B cell (primary cell): ENCODE data around the gene RAE1. TPM values are rescaled to one million over a fixed set of nuclear protein-coding genes. Genes with fewer than 3 reads are reported as not detected.

Experiments used
- ATAC-seq: fragments of 200-7000 bp; cut with Tn5 transposase; one replicate; pipeline ENCODE4 v1.10.0; 2021; ENCODE audit warnings: low read depth, mild to moderate bottlenecking, moderate number of reproducible peaks, moderate library complexity
- CTCF ChIA-PET: fragments of 350-600 bp; sonication (Branson Sonifier 250); formaldehyde crosslinking; loops from one replicate; lab custom pipeline; 2021; ENCODE audit warnings: antibody characterized with exemption, inconsistent platforms; lab: Charles Lee
- POLR2A ChIA-PET: fragments of 350-600 bp; sonication (Branson Sonifier 250); formaldehyde crosslinking; loops from one replicate; lab custom pipeline; 2021; ENCODE audit warnings: antibody characterized with exemption; lab: Charles Lee
- DNase-seq: peaks from one replicate; pipeline ENCODE4 v3.0.0; 2013
- H2AFZ ChIP-seq: 2 replicates; pipeline ENCODE4 v1.6.1; 2012; ENCODE audit warnings: mild to moderate bottlenecking, low read depth, low read length; ENCODE audit not compliant: insufficient read depth, poor library complexity, severe bottlenecking
- H3K27ac ChIP-seq, 2 donors: 1 replicate in 1 of 2; 2 replicates in 1 of 2; pipeline ENCODE4 v1.5.1; 2012 to 2013; ENCODE audit warnings: low read length in 2 of 2, mild to moderate bottlenecking in 2 of 2, moderate library complexity in 1 of 2
- H3K27me3 ChIP-seq, 4 experiments: fragments of 200-600 bp in 1 of 4; sonication (generic) in 1 of 4; replicated peaks in 1 of 4; 1 replicate in 2 of 4; 2 replicates in 2 of 4; pipeline versions ENCODE4 v1.6.1 to v1.7.0; 2013 to 2016; ENCODE audit warnings: low read length in 3 of 4, mild to moderate bottlenecking in 2 of 4, mixed read lengths in 1 of 4, moderate library complexity in 1 of 4; ENCODE audit not compliant: insufficient read depth in 4 of 4, control insufficient read depth in 3 of 4; ENCODE audit errors: control extremely low read depth in 1 of 4
- H3K36me3 ChIP-seq, 2 experiments: replicated peaks in 1 of 2; 1 replicate in 1 of 2; 2 replicates in 1 of 2; pipeline versions ENCODE4 v1.6.1 to v1.7.1; 2013; ENCODE audit warnings: low read length in 1 of 2; ENCODE audit not compliant: insufficient read depth in 2 of 2, control insufficient read depth in 1 of 2; ENCODE audit errors: control extremely low read depth in 1 of 2, extremely low read depth in 1 of 2
- H3K4me1 ChIP-seq, 2 donors: fragments of 200-600 bp in 1 of 2; sonication (generic) in 1 of 2; 1 replicate in 1 of 2; 2 replicates in 1 of 2; pipeline versions ENCODE4 v1.5.1 to v1.6.1; 2013 to 2017; ENCODE audit warnings: low read length in 2 of 2; ENCODE audit not compliant: control insufficient read depth in 2 of 2, insufficient read depth in 2 of 2
- H3K4me2 ChIP-seq: replicated peaks from 2 replicates; pipeline ENCODE3; 2012; ENCODE audit warnings: mild to moderate bottlenecking, low read depth, low read length; ENCODE audit not compliant: poor library complexity, severe bottlenecking
- H3K4me3 ChIP-seq, 5 experiments: fragments of 200-600 bp in 1 of 5; sonication (generic) in 1 of 5; 1 replicate in 3 of 5; 2 replicates in 2 of 5; pipeline versions ENCODE4 v1.5.1 to v1.7.0; 2011 to 2016; ENCODE audit warnings: low read length in 4 of 5, mild to moderate bottlenecking in 4 of 5, low read depth in 2 of 5, control low read depth in 1 of 5, moderate library complexity in 1 of 5; ENCODE audit not compliant: insufficient read depth in 1 of 5; ENCODE audit errors: control extremely low read depth in 1 of 5, extremely low read depth in 1 of 5
- H3K79me2 ChIP-seq: fragments of 200-600 bp; sonication (generic); one replicate; pipeline ENCODE4 v1.6.0; 2016; ENCODE audit warnings: low read length; ENCODE audit not compliant: control insufficient read depth, insufficient read depth
- H3K9ac ChIP-seq: fragments of 200-600 bp; sonication (generic); 2 replicates; pipeline ENCODE4 v1.6.1; 2017; ENCODE audit warnings: mild to moderate bottlenecking, low read length, moderate library complexity
- H3K9me3 ChIP-seq, 3 donors: one replicate each; pipeline versions ENCODE4 v1.6.1 to v1.7.1; 2013; ENCODE audit warnings: low read length in 2 of 3; ENCODE audit not compliant: control insufficient read depth in 2 of 3, insufficient read depth in 1 of 3; ENCODE audit errors: control extremely low read depth in 1 of 3
- H4K20me1 ChIP-seq: 2 replicates; pipeline ENCODE4 v1.6.0; 2012; ENCODE audit warnings: mild to moderate bottlenecking, low read length; ENCODE audit not compliant: insufficient read depth, control insufficient read depth, poor library complexity, severe bottlenecking
- H3K27ac Mint-ChIP-seq: one replicate; pipeline ENCODE4 v1.8.0; 2021; ENCODE audit warnings: mixed read lengths
- H3K27me3 Mint-ChIP-seq: one replicate; pipeline ENCODE4 v1.8.0; 2021; ENCODE audit warnings: mixed read lengths
- H3K4me1 Mint-ChIP-seq: one replicate; pipeline ENCODE4 v1.8.0; 2021; ENCODE audit warnings: mixed read lengths
- H3K4me3 Mint-ChIP-seq: one replicate; pipeline ENCODE4 v1.8.0; 2021; ENCODE audit warnings: mixed read lengths
- H3K9me3 Mint-ChIP-seq: one replicate; pipeline ENCODE4 v1.8.0; 2022; ENCODE audit warnings: mixed read lengths; ENCODE audit not compliant: insufficient read depth
- CTCF ChIP-seq: fragments of 200-600 bp; IDR thresholded peaks from one replicate; pipeline ENCODE4 v1.8.0; 2022; ENCODE audit warnings: antibody characterized with exemption, mild to moderate bottlenecking
- EZH2 ChIP-seq: IDR thresholded peaks from 2 replicates; pipeline ENCODE4 v1.6.1; 2012; ENCODE audit warnings: borderline replicate concordance, low read depth, mild to moderate bottlenecking, moderate library complexity, low read length; ENCODE audit not compliant: insufficient read depth, poor library complexity, severe bottlenecking
- WGBS: methylation state at CpG from one replicate; pipeline ENCODE4 v1.1.5; 2013; ENCODE audit warnings: missing lambda C conversion rate; ENCODE audit not compliant: insufficient coverage; 5-methylcytosine and 5-hydroxymethylcytosine counted together
- intact Hi-C: fragments of 100-400 bp; cut with micrococcal nuclease; formaldehyde crosslinking; loops from one replicate; pipeline ENCODE4 v1.10.0; 2022
- polyA plus RNA-seq: library from polyadenylated mRNA; depleted of rRNA; stranded (reverse); fragments of >200 nt; gene quantifications from 2 replicates; pipeline ENCODE4 v1.2.3, GENCODE V29; 2012
- total RNA-seq, 2 donors: library from RNA; stranded (reverse); fragments of 120-200 nt in 1 of 2; gene quantifications; 1 replicate in 1 of 2; 2 replicates in 1 of 2; pipeline versions ENCODE4 v1.2.3 to v1.2.4, GENCODE V29; 2013 to 2022

RAE1 gene
- total and polyA plus RNA-seq, 2 donors (not counting 1 experiment from before 2014, with no cell fraction given): 32.6 to 33.3 TPM

- Mint-ChIP-seq H3K4me1 (no peaks in the 10 kb centered on the region), H3K4me3 (no peak within 1 kb of the TSS), H3K9me3 (no peaks in the 10 kb centered on the region), H3K27me3 (peaks cover 43% of the 10 kb centered on the region), H3K27ac (no peak within 1 kb of the TSS)
- Histone ChIP-seq H3K9ac (no peak within 1 kb of the TSS), H2AFZ (no peak within 1 kb of the TSS), H3K9me3 (peaks cover 0 to 6% (median 0%) of the 10 kb centered on the region in 3 donors), H3K4me1 (no peaks in the 10 kb centered on the region), H4K20me1 (no peaks in the 10 kb centered on the region), H3K4me2 (no peak within 1 kb of the TSS), H3K79me2 (no peaks in the 10 kb centered on the region), H3K27me3 (peaks cover 0 to 16% (median 14%) of the 10 kb centered on the region in 4 experiments), H3K4me3 (no peak within 1 kb of the TSS), H3K36me3 (no peaks in the 10 kb centered on the region), H3K27ac (no peak within 1 kb of the TSS)
- 62% methylated on average over 39 of the region's 40 CpGs for WGBS
- DNase-seq: no peak
- ATAC-seq: no peak
- TF ChIP-seq CTCF (no peak), EZH2 (no peak)
- POLR2A ChIA-PET: no interaction called here
- CTCF ChIA-PET: no interaction called here
- intact Hi-C loops: no loop called here
Observed at GRCh38 chr20:57329608-57330221, 21.3 kb upstream of the RAE1 start, which contains the start of gene SPO11. SPO11 (plus strand) TSS chr20:57329803; CDS start chr20:57329868, 65 bp downstream.

- ChIA-PET CTCF (interaction anchor here (1.1 kb wide), 1 partner anchor 18 kb away, joined by 3 read pairs; no protein-coding TSS in a partner anchor), POLR2A (no interaction called here)
- Histone ChIP-seq H3K9ac (no peak overlapping the region), H2AFZ (no peak overlapping the region), H3K79me2 (no peaks in the 10 kb centered on the region), H3K9me3 (peaks cover 0 to 6% (median 0%) of the 10 kb centered on the region in 3 donors), H3K27ac (no peak overlapping the region), H4K20me1 (no peaks in the 10 kb centered on the region), H3K4me2 (no peak overlapping the region), H3K27me3 (peaks cover 0 to 16% (median 10%) of the 10 kb centered on the region in 4 experiments), H3K4me3 (no peak overlapping the region), H3K4me1 (no peaks in the 10 kb centered on the region), H3K36me3 (no peaks in the 10 kb centered on the region)
- Mint-ChIP-seq H3K9me3 (no peaks in the 10 kb centered on the region), H3K27me3 (peaks cover 36% of the 10 kb centered on the region), H3K4me1 (no peaks in the 10 kb centered on the region), H3K4me3 (no peak overlapping the region), H3K27ac (no peak overlapping the region)
- no peak for DNase-seq
- TF ChIP-seq CTCF: no peak
- no peak for TF ChIP-seq EZH2
- WGBS: 86% methylated on average over 5 of the region's 8 CpGs
- intact Hi-C loops: no loop called here
- ATAC-seq: no peak
Observed at GRCh38 chr20:57330998-57331397, 20.1 kb upstream of the RAE1 start.
